Activated T-helper 17 cell treated with anti-CD3 and anti-CD28 coated beads, Interleukin-2, amount 50 U/mL, for 72 hours (primary cell): Measurements from ENCODE around the gene PSMD4. TPM values are rescaled to one million over a fixed set of nuclear protein-coding genes. Genes with fewer than 3 reads are reported as not detected.
"Not testable (repeated sequence)": the region's sequence is repeated elsewhere in the genome, so short reads cannot be mapped to it uniquely, and the experiment has no call there.

Experiments
- ATAC-seq: fragments of 150-1000 bp; cut with Tn5 transposase; replicated peaks from 2 replicates; pipeline ENCODE4 v1.10.0; 2021; ENCODE audit warnings: mild to moderate bottlenecking, moderate library complexity
- H3K27ac Mint-ChIP-seq: one replicate; pipeline ENCODE4 v1.8.0; 2022; ENCODE audit warnings: mixed read lengths
- H3K27me3 Mint-ChIP-seq: one replicate; pipeline ENCODE4 v1.8.0; 2022; ENCODE audit warnings: mixed read lengths
- H3K36me3 Mint-ChIP-seq: one replicate; pipeline ENCODE4 v1.8.0; 2022; ENCODE audit warnings: low read depth, mild to moderate bottlenecking, mixed read lengths
- H3K4me1 Mint-ChIP-seq: one replicate; pipeline ENCODE4 v1.8.0; 2022; ENCODE audit warnings: mixed read lengths
- H3K4me3 Mint-ChIP-seq: one replicate; pipeline ENCODE4 v1.8.0; 2022; ENCODE audit warnings: mild to moderate bottlenecking, mixed read lengths
- H3K9me3 Mint-ChIP-seq: one replicate; pipeline ENCODE4 v1.8.0; 2022; ENCODE audit warnings: mixed read lengths
- total RNA-seq, 2 donors: library from RNA; stranded (reverse); gene quantifications; one replicate each; pipeline ENCODE4 v1.2.3, GENCODE V29; 2022

The PSMD4 gene
- total RNA-seq, 2 donors from 2014 or later, result 174 to 196 TPM

- no peaks in the 10 kb centered on the region for H3K27me3 Mint-ChIP-seq
- H3K9me3 Mint-ChIP-seq, result no peaks in the 10 kb centered on the region
- H3K36me3 Mint-ChIP-seq, result peaks cover 59% of the 10 kb centered on the region
- peak; percentile 39 for ATAC-seq
- H3K4me3 Mint-ChIP-seq, result no peak overlapping the region
- no peak overlapping the region for H3K27ac Mint-ChIP-seq
- peaks cover 10% of the 10 kb centered on the region for H3K4me1 Mint-ChIP-seq
These were observed 2.7 kb upstream of the PSMD4 start for GRCh38 chr1:151251656-151252470.

GRCh38 chr1:151255381-151255780 is 847 bp downstream of the PSMD4 start:
- H3K36me3 Mint-ChIP-seq, result peaks cover 52% of the 10 kb centered on the region
- H3K27ac Mint-ChIP-seq, result peak overlapping the region; percentile 97
- H3K4me3 Mint-ChIP-seq, result peak overlapping the region; percentile 98
- H3K27me3 Mint-ChIP-seq, result no peaks in the 10 kb centered on the region
- ATAC-seq, result peak; percentile 14
- H3K4me1 Mint-ChIP-seq, result peaks cover 20% of the 10 kb centered on the region
- no peaks in the 10 kb centered on the region for H3K9me3 Mint-ChIP-seq

GRCh38 chr1:151259351-151259750 is 4.8 kb downstream of the PSMD4 start:
- no peak overlapping the region for H3K27ac Mint-ChIP-seq
- H3K4me1 Mint-ChIP-seq, result peaks cover 20% of the 10 kb centered on the region
- no peaks in the 10 kb centered on the region for H3K27me3 Mint-ChIP-seq
- H3K4me3 Mint-ChIP-seq, result no peak overlapping the region
- no peaks in the 10 kb centered on the region for H3K9me3 Mint-ChIP-seq
- no peak for ATAC-seq
- H3K36me3 Mint-ChIP-seq, result peaks cover 81% of the 10 kb centered on the region

- peaks cover 92% of the 10 kb centered on the region for H3K36me3 Mint-ChIP-seq
- no peak overlapping the region for H3K4me3 Mint-ChIP-seq
- peak overlapping the region; percentile 62 for H3K27ac Mint-ChIP-seq
- no peaks in the 10 kb centered on the region for H3K4me1 Mint-ChIP-seq
- H3K9me3 Mint-ChIP-seq, result no peaks in the 10 kb centered on the region
- no peaks in the 10 kb centered on the region for H3K27me3 Mint-ChIP-seq
- no peak for ATAC-seq
These were observed 11.1 kb downstream of the PSMD4 start for GRCh38 chr1:151265446-151266236.

GRCh38 chr1:151266315-151266714 is 11.8 kb downstream of the PSMD4 start:
- H3K4me3 Mint-ChIP-seq, result no peak overlapping the region
- peaks cover 94% of the 10 kb centered on the region for H3K36me3 Mint-ChIP-seq
- H3K27ac Mint-ChIP-seq, result no peak overlapping the region
- H3K27me3 Mint-ChIP-seq, result no peaks in the 10 kb centered on the region
- no peaks in the 10 kb centered on the region for H3K4me1 Mint-ChIP-seq
- H3K9me3 Mint-ChIP-seq, result no peaks in the 10 kb centered on the region
- ATAC-seq, result no peak

- no peaks in the 10 kb centered on the region for H3K4me1 Mint-ChIP-seq
- ATAC-seq, result no peak
- peak overlapping the region; percentile 44 for H3K27ac Mint-ChIP-seq
- peaks cover 94% of the 10 kb centered on the region for H3K36me3 Mint-ChIP-seq
- H3K9me3 Mint-ChIP-seq, result no peaks in the 10 kb centered on the region
- H3K4me3 Mint-ChIP-seq, result no peak overlapping the region
- no peaks in the 10 kb centered on the region for H3K27me3 Mint-ChIP-seq
These were observed 12.3 kb downstream of the PSMD4 start for GRCh38 chr1:151266821-151267220.

GRCh38 chr1:151267760-151268159 is 13.2 kb downstream of the PSMD4 start:
- no peaks in the 10 kb centered on the region for H3K9me3 Mint-ChIP-seq
- no peak overlapping the region for H3K4me3 Mint-ChIP-seq
- H3K36me3 Mint-ChIP-seq, result peaks cover 91% of the 10 kb centered on the region
- no peak for ATAC-seq
- no peaks in the 10 kb centered on the region for H3K27me3 Mint-ChIP-seq
- H3K27ac Mint-ChIP-seq, result no peak overlapping the region
- no peaks in the 10 kb centered on the region for H3K4me1 Mint-ChIP-seq

- H3K4me3 Mint-ChIP-seq, result no peak overlapping the region
- ATAC-seq, result no peak
- H3K27me3 Mint-ChIP-seq, result no peaks in the 10 kb centered on the region
- H3K27ac Mint-ChIP-seq, result peak overlapping the region; percentile 28
- H3K36me3 Mint-ChIP-seq, result peaks cover 32% of the 10 kb centered on the region
- no peaks in the 10 kb centered on the region for H3K9me3 Mint-ChIP-seq
- H3K4me1 Mint-ChIP-seq, result peaks cover 17% of the 10 kb centered on the region
These were observed 19.5 kb downstream of the PSMD4 start for GRCh38 chr1:151273924-151274466.

GRCh38 chr1:151275341-151275740 is 20.8 kb downstream of the PSMD4 start:
- not testable (repeated sequence) for H3K9me3 Mint-ChIP-seq, H3K4me3 Mint-ChIP-seq, H3K27ac Mint-ChIP-seq, ATAC-seq, H3K27me3 Mint-ChIP-seq
- peaks cover 19% of the 10 kb centered on the region for H3K36me3 Mint-ChIP-seq
- peaks cover 17% of the 10 kb centered on the region for H3K4me1 Mint-ChIP-seq

- H3K4me1 Mint-ChIP-seq, result peaks cover 17% of the 10 kb centered on the region
- no peaks in the 10 kb centered on the region for H3K9me3 Mint-ChIP-seq
- peak overlapping the region; percentile 81 for H3K27ac Mint-ChIP-seq
- peaks cover 17% of the 10 kb centered on the region for H3K36me3 Mint-ChIP-seq
- peak; percentile 39 for ATAC-seq
- peak overlapping the region; percentile 62 for H3K4me3 Mint-ChIP-seq
- no peaks in the 10 kb centered on the region for H3K27me3 Mint-ChIP-seq
These were observed 22.7 kb downstream of the PSMD4 start for GRCh38 chr1:151277249-151277648.

GRCh38 chr1:151281225-151281968 is 26.9 kb downstream of the PSMD4 start:
- peak; percentile 37 for ATAC-seq
- peaks cover 29% of the 10 kb centered on the region for H3K4me1 Mint-ChIP-seq
- no peaks in the 10 kb centered on the region for H3K27me3 Mint-ChIP-seq
- H3K36me3 Mint-ChIP-seq, result peaks cover 45% of the 10 kb centered on the region
- H3K4me3 Mint-ChIP-seq, result peak overlapping the region; percentile 98
- peak overlapping the region; percentile 98 for H3K27ac Mint-ChIP-seq
- no peaks in the 10 kb centered on the region for H3K9me3 Mint-ChIP-seq

- Mint-ChIP-seq H3K36me3 (peaks cover 54% of the 10 kb centered on the region), H3K4me3 (peak within 1 kb of the TSS; percentile 98), H3K27me3 (no peaks in the 10 kb centered on the region), H3K9me3 (no peaks in the 10 kb centered on the region), H3K27ac (peak within 1 kb of the TSS; percentile 98), H3K4me1 (peaks cover 21% of the 10 kb centered on the region)
- peak; percentile 91 for ATAC-seq
These were observed 27.7 kb downstream of the PSMD4 start, which contains the start of gene ZNF687 for GRCh38 chr1:151281969-151282882. ZNF687 (plus strand) TSS chr1:151282299; CDS start chr1:151286292, 3,993 bp downstream.
